ENCODE results near the gene RGS3.

Gene RGS3

DNA sequence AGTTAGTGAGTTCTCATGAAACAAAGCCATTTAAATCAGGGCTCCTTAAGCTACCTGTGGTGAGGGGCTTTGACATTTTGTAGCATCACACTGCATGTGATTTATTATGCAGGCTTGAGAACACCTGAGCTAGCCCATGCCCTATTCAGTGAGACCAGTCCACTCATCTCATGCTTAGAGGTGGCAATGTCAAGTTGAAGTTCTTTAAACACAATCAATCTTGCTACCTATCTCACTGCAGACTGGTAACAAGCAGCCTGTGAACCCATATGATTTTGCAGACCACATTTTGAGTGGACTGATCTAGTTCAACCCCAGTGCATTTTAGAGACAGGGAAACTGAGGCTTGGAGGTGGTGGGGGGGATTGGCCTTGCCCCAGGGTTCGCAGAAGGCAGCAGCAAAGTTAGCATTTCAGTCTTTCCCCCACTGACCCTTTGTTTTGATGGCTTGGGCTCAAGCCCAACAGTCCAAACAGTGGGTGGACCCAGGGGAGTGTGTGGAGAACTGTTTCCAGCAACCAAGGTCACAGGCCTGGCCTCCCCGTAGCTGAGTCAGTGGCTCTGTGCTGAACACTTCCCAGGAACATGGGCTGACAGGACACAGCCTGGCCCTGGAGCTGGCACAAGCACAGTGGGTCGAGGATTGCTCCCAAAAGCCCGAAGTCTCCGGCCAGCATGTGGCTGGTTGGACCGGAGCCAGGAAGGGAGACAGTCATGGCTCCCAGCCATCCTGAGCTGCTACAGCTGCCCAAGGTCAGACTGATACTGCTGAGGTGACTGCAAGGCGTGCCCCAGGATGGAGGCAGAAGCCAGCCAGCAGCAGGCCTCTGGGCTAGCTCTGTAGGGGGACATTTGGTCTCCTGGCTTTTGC is 95.3 kb downstream of the RGS3 start:
- no peak for DNase-seq

DNA sequence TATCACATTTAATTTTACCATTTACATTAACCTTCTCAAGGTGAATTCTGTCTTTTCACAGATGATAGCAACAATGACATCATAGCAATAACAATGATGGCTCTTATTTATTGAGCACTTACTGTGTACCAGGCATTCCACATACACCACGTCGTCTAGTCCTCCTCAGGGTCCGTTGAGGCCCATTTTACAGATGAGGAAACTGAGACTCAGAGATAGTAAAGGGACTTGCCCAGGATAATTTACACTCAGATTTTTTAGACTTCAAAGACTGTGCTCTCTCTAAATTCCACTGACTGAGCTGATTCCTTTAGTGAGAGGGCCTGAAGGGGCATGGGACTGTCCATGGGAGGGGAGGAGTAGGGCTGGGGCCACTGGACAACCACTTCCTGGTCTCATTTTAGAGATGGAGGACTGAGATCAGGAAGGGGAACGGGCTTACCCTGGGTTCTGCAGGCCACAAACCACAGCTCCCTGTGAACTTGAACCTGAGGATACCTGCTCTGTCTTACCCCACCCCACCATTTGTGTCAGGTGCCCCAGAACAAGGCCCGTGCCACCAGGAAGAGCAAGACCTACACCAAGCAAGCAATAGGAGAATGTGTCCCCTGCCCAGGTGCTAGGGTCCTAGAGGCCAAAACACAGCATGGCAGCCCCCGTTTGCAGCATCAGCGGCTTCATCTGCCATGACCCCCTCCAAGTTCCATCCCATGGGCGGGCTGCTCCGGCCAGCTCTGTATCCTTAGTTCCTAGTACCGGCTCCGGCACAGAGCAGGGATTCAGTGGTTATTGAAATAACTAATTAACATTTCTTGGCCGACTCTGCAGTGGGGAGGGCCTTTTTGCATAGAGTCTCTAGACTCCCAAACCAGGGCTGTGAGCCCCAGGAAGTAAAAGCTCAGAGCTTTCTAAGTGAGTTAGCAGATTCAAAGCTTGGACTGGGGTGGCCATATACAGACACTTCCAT is 96.6 kb downstream of the RGS3 start:
- no peak for DNase-seq

DNA sequence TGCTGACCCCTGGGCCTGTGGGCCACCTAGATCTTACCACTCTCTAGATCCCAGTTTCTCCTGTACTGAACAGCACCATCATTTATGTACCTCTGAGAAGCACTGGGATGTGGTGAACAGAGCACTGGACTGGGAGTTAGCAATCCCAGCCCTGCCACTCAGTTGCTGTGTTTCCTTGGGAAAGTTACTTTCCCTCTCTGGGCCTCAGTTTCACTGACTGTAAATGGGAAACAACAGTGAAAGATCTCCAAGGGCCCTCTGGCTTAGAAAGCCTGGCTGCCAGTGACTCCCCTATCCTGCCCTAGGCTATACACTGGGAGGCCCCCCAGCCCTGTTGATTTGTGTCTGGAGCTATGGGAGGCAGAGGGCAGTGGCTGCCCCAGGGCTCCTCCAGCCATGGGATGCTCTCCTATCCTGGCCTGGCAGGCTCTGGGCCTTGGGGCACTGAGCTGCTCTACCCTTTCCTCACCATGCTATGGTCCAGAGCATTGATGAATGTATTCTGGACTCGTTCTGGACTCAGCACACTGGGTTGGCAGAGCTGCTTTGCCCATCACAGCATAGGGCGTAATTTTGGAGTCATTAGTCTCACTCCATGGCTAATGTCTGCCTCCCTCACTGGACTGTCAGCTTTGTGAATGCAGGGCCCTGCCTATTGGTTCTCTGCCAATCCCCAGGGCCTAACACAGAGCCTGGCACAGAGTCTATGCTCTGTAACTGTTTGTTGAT is 99.3 kb downstream of the RGS3 start:
- no peak for DNase-seq

DNA sequence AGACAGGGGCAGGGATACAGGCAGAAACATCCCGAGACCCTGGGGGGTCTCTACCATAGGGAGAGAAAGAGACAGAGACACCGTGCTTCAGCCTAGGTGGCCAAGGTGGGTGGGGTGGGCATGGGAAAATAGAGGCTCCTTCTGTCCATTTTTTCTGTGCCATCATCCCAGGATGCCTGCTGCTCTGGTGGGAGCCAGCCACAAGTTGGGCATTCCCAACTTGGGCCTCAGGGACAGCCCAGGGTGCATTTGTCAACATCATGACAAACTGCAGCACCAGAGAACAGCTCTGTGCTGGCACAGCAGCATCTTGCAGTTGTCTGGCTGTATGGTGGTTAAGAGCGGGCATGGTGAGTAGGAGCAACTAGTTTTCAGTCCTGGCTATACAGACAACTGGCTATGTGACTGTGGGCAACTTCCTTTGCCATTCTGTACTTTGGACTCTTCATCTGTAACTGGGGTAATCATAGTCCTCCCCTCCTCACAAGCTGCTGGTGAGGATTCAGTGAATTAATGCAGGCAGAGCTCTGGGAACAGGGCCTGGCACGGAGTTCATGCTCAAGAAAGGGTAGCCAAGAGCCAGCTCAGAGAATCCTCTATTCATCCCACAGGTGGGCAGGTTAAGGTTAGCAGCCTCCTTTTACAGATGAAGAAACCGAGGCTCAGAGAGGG is 100.4 kb downstream of the RGS3 start:
- DNase-seq: no peak

DNA sequence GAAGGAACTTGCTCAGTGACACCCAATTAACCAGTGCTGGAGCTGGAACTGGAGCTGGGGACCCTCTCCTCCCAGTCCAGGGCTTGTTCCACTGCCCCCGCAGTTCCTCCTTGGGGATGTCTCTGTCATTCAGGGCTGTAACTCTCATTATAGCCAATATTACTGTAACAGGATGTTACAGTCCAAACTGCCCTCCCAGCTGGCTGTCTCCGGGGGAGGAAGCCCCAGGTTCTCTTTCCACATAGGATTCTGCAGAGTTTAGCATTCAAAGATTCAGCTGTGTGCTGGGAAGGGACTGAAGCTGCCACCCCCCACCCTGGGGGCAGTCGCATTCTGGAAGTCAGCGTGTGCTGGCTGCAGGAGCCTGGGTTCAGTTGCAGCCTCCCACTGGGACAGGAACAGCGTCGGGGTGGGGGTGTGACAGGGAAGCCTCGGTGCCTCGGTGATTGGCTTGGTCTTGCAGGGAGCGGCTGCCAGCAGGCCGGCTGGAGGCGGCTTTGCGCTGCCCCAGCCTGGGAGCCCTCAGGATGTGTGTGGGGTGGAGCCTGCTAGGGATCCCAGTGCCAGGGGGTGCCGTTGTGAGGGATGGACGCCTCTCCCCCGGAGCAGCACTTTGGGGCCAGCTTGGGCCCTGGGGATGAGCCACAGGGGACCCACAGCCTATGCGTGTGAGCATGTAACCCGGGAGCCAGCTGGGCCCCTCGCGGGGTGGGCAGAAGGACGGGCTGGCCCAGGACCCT is 101.1 kb downstream of the RGS3 start:
- no peak for DNase-seq

DNA sequence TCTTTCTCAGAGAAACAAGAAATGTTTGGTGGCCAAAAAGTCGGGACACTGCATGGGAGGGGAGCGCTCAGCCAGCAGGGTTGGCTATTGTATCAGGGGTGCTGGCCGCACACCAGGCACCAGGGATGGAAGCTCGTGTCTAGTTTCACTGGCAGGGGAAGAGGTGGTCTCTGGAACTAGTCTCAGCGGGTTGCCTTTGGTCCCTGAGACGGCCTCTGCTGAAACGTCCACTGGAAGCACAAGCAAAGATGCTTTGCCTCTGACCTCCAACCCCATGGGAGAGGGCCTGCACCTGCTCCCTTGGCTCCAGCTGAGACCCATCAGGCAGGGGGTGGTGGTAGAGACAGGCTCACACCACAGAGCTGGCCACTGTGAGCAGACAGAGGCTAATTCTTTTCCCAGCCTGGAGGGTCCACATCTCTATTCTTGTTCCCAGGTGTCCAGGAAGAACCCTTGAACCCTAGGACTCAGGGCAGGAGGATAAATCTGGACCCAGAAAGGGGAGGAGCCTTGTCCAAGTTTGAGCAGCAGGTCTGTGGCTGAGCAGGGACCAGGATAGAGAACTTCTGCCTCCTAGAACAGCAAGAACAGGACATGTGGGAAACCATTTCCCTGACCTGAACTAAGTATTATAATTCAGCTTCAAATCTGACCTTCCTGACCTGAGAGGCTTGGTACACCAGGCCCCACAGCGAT is 102.6 kb downstream of the RGS3 start:
- no peak for DNase-seq

DNA sequence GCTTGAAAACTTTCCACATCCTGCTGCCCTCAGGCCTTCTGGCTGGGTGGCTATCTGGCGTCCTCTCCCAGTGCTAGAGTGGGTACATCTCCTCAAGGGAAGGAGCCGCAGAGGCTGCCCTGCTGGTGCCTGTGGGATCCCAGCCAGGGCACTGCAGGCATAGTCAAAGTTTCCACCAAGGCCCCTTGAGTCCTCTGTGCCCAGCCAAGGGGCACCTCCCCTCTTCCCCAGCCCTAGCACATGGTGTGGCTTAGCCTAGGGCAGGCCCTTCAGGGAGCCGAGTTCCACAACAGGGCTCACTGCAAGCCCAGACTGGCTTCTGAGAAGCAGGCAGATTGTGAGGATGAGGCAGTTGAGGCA is 103.2 kb downstream of the RGS3 start:
- no peak for DNase-seq

DNA sequence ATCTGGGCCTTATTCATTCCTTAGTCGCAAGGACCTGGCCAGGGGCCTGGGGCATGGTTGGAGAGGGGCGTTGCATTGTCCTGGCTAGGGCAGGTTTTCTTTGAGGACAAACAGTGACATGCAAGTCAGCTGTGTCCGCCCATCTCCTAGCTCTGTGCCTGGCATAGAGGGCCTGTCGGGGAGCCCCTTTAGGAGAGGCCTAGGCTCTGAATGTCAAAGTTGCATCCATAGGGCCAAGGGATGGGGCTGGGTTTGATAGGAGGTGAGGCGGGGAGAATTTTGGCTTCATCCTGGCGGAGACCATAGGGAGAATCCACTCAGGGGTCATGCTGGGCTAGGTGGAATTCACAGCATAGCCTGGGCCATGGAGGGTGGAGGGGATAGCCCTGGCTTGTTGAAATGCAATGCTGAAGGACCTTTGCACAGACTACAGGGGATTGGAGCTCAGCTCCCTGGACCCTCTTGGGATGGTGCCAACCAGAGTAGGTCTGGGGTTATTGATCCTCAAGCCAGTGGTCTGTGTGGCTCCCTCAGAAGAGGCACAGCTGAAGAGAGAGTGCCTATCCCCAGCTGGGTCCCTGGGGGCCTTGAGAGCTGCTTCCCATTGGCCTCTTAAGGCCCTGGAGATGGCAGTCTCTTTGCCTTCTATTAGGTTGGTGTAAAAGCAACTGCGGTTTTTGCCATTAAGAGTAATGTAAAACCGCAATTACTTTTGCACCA is 104.0 kb downstream of the RGS3 start:
- DNase-seq: no peak

DNA sequence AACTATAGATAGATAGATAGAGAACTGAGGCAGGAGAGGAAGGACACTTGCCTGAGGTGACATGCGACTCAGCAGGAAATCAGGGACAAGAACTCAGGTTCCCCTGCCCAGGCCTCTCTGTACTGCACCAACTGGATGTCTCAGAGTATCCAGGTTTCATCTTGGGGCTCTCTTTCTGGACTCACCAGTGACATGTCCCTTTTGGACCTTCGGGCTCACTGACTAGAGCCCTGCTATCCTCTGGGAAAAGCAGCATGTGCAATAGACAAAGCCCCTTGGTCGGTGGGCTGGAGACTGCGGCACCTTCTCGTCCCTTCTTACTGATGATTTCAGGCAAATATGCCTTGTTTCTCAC is 104.5 kb downstream of the RGS3 start:
- DNase-seq: no peak

DNA sequence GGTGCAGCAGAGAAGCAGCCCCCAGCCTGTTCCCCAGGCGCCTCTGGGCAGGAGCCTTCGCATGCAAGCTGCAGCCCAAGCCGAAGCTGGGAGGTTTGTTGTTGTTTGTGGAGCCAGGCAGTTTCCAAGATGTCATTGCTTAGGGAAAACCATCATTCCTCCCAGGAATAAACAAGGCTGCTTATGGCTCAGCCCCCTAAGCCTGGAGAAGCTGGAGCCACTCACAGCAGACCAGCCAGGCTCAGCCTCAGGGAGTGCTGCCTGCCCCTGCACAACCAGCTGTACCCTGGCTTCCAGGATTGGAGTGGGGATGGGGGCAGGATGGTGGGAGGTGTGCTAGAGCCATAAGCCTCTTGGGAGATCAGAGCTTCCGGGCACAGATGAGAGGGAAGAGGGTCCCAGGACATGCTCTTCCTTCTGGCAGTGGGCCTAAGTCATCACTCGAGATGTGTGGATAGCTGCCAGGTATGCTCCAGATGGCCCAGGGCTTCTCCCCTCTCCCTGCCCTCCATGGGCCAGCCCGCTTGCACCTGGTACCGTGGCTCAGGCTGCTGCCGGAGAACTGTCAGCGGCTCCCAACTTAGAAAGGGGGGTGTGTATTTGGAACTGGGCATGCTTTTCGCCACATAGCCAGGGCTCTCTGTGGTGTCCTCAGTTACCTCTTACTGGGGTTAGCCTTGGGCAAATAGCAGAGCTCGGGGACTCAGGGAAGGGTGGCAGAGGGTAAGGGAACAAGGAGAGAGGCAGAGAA is 105.2 kb downstream of the RGS3 start:
- no peak for DNase-seq

DNA sequence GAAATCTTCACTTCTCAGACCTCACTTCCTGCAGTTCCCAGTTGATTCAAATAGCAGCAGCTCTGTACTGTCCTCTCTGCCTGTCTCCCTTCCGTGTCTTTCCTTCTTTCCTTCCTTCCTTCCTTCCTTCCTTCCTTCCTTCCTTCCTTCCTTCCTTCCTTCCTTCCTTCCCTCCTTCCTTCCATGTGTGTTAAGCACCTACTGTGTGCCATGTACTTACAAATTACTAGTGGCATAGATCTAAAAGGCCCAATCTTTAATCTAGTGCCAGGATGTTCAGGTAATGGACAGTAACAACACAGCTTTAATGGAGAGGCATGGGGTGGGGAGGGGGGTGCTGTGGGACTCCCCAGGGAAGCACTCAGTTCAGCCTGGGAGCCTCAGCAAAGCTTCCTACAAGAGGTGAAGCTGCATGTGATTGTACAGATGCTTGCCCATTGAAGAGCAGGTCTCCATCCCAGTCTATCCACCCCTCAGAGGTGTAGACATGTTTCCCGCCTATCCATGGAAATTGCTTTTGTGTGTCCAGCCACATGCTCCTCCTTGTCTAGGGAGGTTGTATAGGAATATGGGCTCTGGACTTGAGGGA is 106.0 kb downstream of the RGS3 start:
- DNase-seq: no peak

DNA sequence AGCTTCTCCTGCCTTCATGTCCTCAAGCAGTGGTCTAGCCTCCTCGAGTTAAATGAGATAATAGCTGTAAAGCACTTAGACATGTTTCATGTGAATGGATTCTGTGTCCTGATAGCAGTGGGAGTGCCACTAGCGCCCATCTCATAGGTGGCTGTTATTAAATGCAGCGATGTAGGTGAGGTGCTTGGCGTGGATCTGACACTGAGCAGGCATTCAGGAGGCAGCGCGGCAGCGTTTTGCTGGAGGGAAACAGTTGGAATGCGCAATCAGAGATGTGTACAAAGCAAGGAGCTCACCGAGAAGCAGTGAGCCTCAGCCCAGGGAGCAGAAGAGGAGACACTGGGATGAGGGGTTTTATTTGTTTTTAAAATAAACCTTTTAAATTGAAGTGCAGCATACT is 106.6 kb downstream of the RGS3 start:
- no peak for DNase-seq

DNA sequence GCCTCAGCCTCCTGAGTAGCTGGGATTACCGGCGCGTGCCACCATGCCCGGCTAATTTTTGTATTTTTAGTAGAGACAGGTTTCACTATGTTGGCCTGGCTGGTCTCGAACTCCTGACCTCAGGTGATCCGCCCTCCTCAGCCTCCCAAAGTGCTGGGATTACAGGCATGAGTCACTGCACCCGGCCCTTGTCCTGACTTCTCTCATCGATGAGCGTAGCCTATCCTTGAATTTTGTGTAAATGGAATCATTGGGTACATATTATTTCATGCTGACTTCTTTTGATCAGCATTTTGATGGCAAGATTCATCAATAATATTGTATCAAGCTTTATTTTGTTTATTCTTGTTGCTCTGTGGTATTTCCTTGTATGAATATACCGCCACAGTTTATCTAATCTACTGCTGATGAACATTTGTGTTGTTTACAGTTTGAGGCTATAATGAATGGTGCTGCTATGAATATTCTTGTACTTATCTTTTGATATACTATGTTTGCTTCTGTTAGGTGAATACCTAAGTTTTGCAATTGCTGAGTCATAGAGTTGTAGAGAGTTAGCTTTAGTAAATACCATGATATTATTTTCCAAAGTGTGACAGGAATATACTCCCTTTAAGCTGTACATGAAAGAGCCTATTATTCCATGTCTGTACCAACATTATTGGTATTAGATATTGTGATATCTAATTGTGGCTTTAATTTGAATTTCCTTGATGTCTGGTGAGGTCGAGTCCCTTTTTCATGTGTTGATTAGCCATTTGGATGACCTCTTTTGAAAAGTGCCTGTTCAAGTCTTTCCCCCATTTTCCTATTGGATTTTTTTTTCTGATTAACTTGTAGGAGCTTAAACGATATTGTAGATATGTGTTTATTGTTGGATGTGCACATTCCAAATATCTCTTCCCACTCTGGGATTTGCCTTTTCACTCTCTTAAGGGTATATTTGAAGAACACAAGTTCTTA is 107.5 kb downstream of the RGS3 start:
- DNase-seq: no peak

DNA sequence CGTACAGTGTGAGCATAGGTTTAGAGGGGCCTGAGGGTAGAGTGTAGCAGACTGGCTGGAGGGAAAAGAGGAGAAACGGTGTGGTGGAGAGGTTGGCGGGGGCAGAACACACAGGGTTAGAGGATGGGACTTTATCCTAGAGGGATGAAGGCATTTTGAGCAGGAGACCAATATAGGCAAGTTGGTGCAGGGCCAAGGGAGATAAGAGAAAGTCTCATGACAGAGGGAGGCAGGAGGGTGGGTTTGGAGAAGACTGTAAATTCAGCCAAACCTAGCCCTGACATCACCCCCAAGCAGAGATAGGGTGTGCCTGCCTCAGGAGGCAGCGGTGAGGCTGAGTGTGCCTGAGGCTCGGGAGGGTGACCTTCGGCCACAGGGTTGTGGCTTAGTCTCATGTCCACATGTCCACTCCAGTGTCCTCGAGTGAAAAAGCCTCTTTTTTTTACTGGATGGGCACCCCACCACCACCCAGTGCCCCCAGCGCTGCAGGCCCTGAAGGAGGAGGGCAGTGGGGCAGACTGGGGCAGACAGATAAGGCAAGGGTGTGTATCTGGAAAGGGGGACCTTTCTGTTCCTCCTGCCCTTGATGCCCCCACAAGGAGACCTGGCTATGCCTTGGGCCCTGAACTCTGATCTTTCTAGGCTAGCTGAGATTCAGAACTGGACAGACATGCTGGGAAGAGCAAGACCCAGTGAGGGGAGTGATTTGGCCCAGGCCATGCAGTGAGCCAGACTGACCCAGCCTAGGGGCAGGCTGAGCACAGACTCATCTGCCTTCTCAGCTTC is 108.7 kb downstream of the RGS3 start:
- no peak for DNase-seq

DNA sequence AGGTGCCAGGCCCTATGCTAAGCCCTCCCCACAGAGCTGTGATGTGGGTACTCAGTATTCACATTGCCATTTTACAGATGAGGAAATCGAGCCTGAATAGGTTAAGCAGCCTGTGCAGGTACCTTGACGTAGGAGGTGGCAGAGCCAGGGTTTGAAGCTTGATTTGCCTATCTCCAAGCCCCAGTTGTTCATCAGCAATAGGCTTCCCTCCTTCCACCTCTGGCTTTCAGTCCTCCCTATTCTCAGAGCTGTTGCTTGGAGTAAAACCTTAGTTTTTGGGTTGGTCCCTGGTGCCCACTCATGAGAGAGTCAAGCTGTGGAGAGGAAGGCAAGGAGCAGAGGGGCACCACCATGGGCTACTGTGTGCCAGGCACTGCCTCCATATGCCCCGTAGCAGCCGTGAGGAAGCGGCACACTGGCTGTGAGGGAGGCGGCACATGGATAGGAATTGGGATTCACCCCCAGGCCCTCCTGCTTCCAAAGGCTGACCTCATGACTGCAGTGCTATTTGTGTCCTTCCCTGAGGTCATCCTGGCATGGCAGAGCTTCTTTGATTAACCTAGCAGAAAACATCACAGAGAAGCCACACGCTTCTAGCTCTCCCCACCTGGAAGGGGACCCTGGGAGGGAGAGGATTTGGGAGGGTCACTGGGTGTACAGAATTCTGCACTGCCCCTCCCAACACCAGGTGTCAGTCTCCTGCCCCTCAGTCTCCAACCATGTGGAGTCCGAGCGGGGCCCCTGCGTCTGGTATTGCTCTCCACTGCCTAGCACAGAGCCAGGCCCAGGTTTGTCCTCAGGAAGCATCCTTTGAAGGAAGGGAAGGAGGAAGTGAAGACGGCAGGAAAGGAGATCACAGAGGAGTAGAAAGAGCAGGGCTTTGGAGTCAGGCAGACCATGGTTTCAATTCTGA is 109.8 kb downstream of the RGS3 start:
- no peak for DNase-seq

DNA sequence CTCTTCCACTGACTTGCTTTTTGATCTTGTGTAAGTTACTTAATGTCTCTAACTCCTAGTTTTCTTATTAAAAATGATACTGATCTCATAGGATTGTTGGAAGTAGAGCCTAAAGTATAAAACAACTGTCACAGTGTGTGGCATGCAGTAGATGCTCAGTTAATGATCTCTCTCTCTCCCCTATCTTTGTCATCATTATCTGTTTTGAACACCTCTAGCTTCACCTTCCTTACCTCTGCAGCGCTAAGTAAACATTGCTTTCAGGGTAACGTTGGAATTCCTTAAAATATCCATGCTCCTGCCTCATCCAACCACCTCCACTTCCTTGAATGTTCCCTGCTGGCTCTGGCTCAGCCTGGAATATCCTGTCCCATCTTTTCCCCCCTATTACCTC is 110.4 kb downstream of the RGS3 start:
- no peak for DNase-seq
